GM21447 (cell line): ENCODE data around the gene DISC1.
"Not testable (repeated sequence)": the region's sequence is repeated elsewhere in the genome, so short reads cannot be mapped to it uniquely, and the experiment has no call there.

ENCODE experiments used
- ATAC-seq: cut with Tn5 transposase; IDR thresholded peaks from one replicate; pipeline ENCODE4 v1.9.1; 2021; ENCODE audit not compliant: unreplicated experiment

DISC1 gene

DNA sequence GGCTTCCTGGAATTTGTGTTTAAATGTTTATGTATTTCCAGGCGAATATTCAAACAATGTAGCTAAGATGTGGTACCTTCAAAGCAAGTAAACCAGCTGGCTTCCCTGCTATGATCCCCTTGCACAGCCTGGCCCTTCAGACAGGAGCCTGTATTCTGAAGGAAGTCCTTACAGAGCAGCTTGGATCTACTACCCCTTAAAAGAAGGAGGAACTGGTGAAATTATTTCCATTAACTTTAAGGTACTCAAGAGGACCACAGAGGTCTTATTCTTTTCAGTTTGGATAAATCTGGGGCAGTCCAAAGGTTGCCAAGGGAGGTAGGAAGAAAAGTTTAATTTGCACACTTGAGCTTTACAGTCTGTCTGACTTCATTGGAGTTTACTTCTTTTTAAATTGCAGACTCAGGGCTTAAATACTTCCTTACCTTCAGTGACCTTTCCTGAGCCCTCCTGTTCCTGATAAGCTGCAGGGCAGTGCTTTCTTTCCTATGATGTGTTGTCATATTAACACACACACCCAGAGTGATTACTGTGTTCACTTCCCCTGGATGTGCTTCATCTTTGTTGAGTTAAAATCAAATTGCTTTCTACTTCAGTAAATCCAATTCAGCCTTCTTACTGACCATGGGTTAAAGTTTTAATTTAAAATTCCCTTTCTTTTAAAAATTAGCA lies 40.5 kb downstream of the DISC1 start:
- ATAC-seq: no peak

DNA sequence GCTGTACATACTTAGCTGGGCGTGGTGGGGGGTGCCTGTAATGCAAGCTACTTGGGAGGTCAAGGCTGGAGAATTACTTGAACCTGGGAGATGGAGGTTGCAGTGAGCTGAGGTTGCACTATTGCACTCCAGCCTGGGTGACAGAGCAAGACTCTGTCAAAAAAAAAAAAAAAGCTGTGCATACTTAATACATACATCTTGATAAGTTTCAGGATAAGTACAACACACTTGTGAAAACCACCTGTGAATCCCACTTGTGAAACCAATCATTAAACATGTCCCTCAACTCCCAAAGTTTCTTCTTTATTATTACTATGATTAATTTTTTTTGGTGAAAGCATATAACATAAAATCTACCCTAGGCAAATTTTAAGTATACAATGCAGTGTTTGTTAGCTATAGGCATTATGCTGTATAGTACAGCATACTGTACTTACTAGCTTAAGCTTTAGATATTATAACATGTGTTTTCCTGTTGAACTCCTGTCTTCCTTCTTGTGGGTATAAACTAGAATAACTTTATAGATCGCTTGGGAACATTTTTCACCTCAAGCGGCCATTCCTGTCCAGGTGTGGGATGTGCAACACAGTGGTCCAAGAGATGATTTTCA lies 41.4 kb downstream of the DISC1 start:
- ATAC-seq: no peak

DNA sequence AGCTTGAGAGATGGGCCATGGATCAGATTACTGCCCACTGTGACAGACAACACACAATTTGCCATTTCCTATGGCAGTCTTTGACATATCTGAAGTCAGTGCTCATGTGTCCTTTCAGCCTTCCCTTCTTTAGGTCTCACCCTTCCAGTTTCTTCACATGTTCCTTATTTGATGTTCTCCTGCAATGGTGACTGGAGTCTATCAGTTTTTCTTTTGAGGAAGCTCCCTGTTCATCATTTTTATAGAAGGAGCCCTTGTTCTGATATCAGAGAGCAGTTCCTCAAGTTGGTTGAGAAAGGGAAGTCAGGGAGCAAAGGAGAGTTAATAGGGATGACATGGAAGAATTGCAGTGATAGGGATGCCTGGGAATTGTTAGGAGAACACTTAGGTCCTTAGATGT lies 42.2 kb downstream of the DISC1 start:
- ATAC-seq: no peak

DNA sequence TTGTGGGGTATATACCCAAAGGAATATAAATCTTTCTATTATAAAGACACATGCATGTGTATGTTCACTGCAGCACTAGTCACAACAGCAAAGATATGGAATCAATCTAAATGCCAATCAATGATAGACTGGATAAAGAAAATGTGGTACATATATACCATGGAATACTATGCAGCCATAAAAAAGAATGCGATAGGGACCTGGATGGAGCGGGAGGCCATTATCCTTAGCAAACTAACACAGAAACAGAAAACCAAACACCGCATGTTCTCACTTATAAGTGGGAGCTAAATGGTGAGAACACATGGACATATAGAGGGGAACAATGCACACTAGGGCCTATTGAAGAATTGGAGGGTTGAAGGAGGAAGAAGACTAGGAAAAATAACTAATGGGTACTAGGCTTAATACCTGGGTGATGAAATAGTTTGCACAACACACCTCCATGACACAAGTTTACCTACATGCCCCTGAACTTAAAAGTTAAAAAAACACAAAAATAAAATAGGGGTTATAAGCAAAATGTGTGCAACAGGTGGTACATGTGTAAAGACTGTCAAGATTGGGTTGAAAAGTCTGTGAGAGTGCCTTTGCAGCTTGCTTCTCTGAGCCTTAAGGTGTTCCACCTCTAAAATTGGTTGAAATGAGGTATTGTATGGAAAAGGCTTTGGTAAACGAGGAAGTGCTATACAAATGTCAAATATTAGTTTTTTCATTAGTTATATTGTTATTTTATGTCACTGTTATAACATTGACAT lies 43.5 kb downstream of the DISC1 start:
- not testable (repeated sequence) for ATAC-seq

DNA sequence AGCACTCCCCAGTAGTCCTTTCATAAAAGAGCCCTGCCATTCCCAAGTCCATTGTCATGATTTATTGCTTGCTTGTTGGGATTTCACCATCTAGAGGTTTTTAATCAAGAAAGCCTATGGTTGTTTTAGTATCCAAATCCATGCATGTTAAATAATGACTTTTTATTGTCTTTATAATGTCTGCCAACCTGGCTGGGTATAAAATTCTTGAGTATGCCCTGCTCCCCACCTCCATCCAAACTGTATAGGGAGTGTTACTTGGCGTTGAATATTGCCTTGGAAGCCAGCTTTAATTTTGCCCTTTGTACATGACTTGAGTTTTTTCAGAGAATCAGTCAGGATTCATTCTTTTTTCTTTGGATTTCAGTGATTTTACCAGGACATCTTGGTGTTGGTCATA lies 44.2 kb downstream of the DISC1 start:
- no peak for ATAC-seq

DNA sequence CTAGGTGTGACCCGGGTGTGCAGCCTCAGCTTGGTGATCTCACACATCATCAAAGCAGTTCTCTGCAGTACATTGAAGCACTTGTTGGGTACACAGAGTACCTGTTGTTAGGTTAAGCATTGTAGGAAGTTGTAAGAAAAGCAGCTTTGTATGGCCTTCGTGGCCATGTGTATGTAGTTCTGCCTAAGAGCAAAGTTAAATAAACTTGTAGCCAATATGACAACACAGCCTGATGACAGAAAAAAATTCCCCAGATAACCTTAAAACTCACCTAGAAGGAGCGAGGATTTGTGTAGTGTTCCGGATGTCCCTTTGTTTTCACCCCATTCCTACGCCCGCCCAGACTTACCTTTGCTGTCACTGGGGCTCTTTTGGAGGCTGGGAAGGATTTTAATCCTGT lies 48.0 kb downstream of the DISC1 start:
- ATAC-seq: no peak

DNA sequence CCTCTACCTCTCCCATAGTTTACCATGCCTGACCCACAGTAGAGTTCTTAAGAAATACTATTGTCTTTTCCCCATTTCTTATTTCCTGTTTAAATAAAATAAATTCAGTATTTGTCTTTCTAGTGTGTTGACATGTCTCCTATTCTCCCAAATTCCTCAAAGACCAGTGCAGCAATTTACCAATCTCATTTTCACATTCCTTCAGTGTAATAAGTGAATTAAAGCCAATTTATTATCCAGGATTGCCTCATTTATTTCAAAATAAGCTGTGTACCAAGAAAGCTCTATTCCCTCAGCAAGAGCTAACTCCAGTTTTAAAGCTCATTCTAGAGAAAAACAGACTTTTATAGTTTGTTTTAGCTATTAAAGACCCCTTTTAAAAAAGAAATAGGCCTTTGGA lies 49.9 kb downstream of the DISC1 start:
- no peak for ATAC-seq

DNA sequence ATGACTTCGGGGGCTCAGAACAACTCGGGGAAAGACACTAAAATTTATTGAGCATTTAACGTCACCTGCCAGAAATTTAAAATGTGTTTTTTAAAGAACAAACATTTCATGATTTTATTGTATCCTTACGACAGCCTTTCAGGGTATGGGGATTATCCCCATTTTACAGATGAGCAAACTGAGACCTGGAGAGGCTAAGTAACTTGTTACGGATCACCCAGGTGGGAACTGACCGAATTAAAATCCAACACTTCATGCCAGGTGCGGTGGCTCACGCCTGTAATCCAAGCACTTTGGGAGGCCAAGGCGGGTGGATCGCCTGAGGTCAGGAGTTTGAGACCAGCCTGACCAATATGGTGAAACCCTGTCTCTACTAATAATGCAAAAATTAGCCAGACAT lies 50.9 kb downstream of the DISC1 start:
- no peak for ATAC-seq

DNA sequence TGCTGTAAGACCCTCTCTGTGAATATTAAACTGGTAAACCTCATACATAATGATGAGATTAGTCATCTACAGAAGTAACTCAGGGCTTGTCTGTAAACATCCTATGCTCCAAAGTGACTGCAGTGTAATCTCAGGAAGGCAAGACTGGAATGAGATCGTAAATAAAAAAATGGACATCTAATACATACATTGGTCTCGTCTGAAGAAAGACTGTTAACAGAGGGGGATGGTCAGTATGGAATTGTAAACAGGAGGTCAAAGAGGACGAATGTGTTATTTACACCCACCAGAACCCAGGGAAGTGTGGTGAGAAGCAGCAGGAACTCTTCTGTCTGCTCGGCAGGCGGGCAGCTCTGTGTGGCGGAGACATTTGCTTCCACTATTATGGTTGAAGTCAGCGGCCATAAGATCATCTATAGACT lies 51.4 kb downstream of the DISC1 start:
- ATAC-seq: no peak

DNA sequence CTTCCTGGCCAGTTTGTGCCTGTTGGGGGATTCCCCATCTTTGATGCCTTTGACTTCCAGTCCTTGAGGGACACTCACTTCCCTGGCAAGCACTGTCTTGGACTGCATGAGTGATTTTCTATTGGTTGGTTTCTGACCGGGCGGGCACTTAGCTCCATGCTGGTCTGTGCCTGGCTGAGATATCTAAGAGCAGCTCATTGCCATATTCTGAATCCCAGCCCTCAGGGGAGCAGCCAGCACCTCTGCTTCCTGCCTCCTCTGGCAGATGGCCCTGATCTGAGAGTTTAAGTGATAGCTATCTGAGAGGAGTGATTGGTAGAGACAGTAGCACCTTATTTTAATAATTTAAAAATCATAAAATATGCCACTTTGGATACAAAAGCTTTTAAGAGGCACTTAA lies 52.5 kb downstream of the DISC1 start:
- ATAC-seq: no peak

DNA sequence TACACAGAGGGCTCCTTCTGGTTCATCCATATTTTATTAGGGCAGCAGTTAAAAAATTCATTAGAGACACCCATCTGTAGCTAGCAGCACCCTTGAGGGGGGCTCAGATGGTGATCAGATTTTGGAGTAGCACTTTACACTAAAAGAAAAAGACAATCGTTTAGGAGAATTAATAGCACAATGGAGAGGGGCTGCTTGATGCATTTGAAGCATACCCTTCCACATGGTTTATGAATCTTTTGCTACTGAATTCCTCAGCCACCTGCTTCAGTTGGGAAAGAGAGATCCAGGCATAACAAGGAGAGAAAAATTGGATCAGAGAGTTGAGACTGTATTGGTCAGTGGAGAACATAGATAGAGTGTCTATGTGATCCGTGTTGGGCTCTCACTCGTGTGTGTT lies 54.4 kb downstream of the DISC1 start:
- ATAC-seq: no peak

DNA sequence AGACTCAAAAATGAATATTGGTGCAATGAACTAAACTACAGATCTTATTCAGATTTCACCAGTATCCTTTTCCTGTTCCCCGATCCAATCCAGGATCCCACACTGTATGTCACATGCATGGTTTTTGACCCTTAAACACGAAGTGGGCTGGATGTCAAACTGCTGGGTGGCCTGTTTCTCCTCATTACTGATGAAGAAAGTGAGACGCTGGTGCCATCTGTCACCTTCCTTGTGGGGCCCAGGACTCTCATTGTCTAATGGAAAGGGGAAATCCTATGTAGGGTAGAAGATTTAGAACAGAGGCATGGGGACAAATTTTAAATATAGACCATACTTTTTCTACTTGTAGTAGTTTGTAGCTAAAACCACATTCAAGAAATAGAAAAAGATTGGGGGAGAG lies 56.2 kb downstream of the DISC1 start:
- ATAC-seq: no peak

DNA sequence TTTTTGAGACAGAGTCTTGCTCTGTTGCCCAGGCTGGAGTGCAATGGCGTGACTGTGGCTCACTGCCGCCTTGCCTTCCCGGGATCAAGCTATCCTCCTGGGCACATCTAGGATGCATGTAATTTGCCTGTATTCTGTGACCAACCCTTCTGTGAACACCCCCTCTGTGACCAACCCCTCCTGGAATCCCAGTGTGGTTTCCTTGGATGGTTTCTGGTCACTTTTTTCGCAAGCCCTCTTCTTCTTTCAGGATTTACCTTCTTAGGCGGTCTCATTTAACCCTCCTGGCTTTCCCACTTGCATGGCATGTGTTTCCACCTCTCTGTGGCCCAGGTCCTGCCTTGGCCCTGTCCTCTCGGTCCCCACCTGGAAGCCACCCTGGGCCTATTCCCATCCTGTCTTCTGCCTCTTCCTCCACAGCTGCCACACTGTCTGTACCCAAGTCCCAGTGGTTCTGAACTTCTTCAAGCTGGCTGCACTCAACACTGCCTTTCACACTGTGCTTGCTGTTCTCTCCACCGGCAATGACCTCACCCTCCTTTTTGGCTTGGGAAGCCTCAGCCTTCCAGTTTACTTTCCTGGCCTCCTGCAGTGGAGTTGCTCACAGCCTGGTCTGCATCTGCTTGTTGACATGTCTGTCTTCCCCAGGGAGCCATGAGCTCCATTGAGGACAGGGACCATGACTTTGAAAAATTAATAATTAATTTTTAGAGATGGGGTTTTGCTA lies 57.0 kb downstream of the DISC1 start:
- no peak for ATAC-seq

DNA sequence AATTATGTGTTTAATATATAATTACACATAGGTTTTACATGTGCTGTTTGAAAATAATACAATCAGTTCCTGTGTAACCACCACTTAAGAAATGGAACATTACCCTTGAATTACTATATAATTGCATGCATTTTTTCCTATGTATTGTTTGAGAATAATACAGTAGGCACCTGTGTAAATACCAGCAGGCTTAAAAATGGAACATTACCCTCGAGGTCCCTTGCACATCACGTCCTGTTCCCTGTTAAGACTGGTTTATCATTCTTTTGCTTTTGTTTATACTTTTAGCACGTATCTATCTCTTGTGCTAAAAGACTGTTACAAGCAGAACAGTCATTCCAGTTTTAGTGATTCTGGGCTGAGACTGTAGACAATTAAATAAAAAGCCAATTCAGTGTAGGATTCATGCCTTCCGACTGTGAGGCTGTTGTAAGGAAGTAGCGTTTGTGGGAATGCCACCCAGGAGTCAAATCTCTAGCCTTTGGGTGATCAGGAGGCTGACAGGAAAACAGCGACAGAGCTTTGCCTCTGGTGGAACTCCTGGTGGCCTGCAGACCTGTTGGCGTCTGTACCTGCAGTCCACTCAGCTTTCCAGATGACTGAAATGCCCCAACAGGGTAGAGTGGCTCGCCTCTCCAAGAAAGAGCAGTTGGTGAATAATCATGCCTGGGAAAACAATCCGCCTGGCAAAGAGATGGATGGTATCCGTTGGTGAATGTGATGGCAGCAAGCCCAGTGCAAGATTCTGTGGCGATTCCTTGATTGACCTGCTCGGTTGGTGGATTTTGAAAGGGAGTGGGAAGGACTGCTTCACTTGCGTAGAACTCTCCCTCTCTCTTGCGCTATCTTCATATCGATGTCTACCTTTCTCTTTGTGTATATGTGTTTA lies 58.0 kb downstream of the DISC1 start:
- ATAC-seq: no peak

DNA sequence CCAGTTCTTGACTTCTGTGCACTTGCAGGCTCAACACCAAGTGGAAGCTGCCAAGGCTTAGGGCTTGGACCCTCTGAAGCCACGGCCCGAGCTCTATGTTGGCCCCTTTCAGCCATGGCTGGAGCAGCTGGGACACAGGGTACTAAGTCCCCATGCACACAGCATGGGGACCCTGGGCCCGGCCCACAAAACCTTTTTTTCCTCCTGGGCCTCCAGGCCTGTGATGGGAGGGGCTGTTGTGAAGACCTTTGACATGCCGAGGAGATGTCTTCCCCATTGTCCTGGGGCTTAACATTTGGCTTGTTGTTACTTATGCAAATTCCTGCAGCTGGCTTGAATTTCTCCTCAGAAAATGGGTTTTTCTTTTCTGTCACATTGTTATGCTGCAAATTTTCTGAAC lies 59.8 kb downstream of the DISC1 start:
- no peak for ATAC-seq

DNA sequence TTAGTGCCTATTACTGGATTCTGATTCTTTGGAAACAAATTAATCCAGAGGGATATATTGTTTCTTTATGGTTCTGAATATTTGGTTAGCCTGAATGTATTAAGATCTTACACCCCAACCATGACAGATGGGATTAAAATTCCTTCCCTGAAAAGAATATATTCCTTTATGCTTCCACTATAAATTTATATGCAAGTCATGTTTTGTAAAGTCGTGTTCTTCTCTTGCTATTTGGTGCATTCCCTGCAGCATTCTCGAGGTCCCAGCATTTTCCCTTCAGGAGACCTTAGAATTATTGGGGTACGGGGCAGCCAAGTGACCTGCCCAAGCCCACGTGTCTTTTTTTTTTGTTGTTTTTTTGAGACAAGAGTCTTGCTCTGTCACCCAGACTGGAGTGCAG lies 62.4 kb downstream of the DISC1 start:
- no peak for ATAC-seq

DNA sequence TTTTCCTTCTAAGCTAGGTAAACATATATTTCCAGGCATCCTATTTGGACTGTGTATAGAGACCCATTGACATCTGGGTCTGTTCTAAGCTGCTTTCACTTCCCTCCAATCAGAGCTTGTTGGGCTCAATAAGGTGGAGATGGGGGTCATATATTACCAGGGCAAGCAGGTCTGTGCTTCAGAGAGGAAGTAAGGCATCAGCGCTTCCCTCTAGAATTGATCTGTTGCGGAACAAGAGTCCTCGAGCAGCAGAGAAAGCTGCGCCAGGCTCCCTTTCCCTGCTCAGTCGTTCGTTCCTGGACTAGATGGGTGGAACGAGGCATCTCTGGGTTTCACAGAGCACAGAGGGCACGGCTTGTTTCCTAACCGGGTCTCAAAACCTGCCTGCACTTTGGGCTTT lies 63.5 kb downstream of the DISC1 start:
- no peak for ATAC-seq

DNA sequence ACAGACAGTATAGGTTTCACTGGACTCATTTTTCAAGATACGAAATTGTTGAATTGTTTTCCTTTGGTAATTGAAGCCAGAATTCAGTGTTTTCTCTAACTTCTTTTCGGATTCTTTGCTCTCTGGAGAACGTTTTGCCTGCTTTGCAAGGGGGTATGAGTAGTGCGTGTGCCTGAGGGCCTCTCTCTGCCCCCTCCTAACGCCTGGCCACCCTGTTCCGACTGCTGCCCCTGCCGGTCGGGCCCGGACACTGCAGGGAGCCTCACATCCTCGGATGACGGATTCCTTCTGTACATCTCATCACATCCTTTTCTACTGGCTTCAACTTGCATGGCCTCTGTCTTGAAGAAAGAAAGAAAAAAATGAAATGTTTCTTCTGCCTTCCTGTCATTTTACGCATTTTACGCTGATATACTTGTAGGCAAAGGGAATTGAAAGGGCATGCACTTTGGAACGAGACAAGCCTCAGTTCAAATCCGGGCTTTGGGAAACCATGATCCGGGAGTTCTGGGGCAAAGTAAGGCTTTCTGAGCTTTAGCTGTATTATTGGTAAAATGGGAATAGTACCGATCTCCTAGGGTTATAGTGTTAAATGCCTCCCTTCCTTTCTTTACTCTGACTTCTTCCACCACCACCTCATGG lies 65.1 kb downstream of the DISC1 start:
- no peak for ATAC-seq

DNA sequence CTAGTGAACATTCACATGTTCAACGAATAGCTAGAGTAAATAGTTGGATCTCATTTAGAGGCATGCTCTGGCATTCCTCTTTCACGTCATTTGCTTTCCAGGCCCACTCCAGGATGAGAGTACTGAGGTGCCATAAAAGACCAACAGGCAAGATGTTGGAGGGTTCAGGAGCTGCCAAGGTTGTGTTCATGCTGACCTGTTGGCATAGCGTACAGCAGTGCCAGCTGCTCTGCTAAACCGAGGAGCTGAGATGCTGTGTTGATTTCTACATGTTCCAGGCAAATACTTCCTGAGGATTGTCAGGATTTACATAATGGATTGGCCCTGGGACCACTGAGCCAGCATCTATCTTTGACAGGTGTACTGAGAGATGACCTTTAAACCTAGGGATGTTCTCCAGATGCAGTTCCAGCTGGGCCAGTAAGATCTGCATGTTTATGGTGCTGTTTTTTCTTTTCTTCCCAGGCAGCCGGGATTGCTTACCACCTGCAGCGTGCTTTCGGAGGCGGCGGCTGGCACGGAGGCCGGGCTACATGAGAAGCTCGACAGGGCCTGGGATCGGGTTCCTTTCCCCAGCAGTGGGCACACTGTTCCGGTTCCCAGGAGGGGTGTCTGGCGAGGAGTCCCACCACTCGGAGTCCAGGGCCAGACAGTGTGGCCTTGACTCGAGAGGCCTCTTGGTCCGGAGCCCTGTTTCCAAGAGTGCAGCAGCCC lies 66.9 kb downstream of the DISC1 start:
- no peak for ATAC-seq

DNA sequence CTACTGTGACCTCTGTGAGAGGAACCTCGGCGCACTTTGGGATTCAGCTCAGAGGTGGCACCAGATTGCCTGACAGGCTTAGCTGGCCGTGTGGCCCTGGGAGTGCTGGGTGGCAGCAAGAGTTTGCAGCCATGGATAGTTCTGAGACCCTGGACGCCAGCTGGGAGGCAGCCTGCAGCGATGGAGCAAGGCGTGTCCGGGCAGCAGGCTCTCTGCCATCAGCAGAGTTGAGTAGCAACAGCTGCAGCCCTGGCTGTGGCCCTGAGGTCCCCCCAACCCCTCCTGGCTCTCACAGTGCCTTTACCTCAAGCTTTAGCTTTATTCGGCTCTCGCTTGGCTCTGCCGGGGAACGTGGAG lies 67.5 kb downstream of the DISC1 start:
- no peak for ATAC-seq
